Ascending aorta (tissue), 2 donors: Measurements from ENCODE around the gene USP12. TPM values are rescaled to one million over a fixed set of nuclear protein-coding genes. Genes with fewer than 3 reads are reported as not detected.

Source experiments
- DNase-seq, 2 donors: peaks; one replicate each; pipeline ENCODE4 v3.0.0-alpha.2; 2019; ENCODE audit warnings: low spot score in 2 of 2
- H3K27ac ChIP-seq, 2 donors: fragments of 200-600 bp; sonication (generic); one replicate each; pipeline ENCODE4 v1.5.1; 2016 to 2017; ENCODE audit warnings: mild to moderate bottlenecking in 1 of 2
- H3K27me3 ChIP-seq: fragments of 200-600 bp; sonication (generic); one replicate; pipeline ENCODE4 v1.5.1; 2017
- H3K36me3 ChIP-seq, 2 donors: fragments of 200-600 bp; sonication (generic); one replicate each; pipeline ENCODE4 v1.5.1; 2016
- H3K4me1 ChIP-seq, 2 donors: fragments of 200-600 bp; sonication (generic); one replicate each; pipeline ENCODE4 v1.5.1; 2016 to 2017; ENCODE audit warnings: mild to moderate bottlenecking in 1 of 2
- H3K4me3 ChIP-seq, 2 donors: fragments of 200-600 bp; sonication (generic); one replicate each; pipeline ENCODE4 v1.5.1; 2016 to 2017; ENCODE audit warnings: mild to moderate bottlenecking in 1 of 2
- H3K9me3 ChIP-seq, 2 donors: fragments of 200-600 bp; sonication (generic); one replicate each; pipeline ENCODE4 v1.5.1; 2016
- intact Hi-C: fragments of 100-400 bp; cut with DNase I; formaldehyde crosslinking; loops from one replicate; pipeline ENCODE4 v1.15.1; 2023
- total RNA-seq: library from RNA; depleted of rRNA; stranded (reverse); fragments of >200 nt; gene quantifications from one replicate; pipeline ENCODE4 v1.1.0, GENCODE V29; 2016
- TF ChIP-seq, protein P1 (sequence below), 3 experiments: fragments of 200-600 bp in 2 of 3; fragments of 450-650 bp in 1 of 3; sonication (generic) in 2 of 3; IDR thresholded peaks; one replicate each; pipeline ENCODE4 v1.5.1; 2016 to 2019; ENCODE audit warnings: antibody characterized with exemption in 3 of 3, mild to moderate bottlenecking in 1 of 3, moderate library complexity in 1 of 3

USP12 gene
- total RNA-seq, 1 donor from 2014 or later = 8.7 TPM

DNA sequence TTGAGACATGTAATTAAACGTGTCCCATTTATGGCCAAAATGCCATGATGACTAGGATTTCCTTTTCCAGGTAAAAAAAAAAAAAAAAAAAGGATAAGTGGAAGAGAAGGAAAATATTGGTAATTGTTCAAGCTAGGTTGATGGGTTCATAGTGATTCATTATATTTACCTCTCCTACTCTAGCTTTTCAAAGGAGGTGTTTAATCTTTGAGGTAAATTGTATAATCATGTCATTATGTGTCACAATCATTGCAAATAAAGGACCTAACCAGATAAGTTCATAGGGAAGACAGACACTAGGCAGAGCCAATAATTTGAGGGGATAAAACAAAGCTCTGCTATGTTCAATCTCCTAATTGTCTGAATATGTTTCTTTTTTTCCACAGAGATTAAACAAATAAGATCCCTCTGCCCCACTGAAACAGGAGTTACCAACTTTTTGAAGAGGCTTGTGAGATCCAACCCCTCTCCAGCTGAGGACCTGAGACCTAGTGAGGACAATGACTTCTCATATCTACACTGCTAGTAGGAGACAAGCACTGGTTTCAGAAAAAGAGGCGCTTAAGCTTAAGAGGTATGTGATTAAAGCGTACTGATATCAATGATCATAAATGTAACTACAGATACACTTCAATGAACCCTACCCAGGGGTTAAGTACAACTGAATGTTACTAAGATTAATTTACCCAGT is 61.4 kb downstream of the USP12 start:
- no peak overlapping the region for H3K4me3 ChIP-seq
- peaks cover 0 to 2% of the 10 kb centered on the region in 2 donors for H3K4me1 ChIP-seq
- DNase-seq = no peak
- no peaks in the 10 kb centered on the region for H3K27me3 ChIP-seq
- TF ChIP-seq, protein P1, sequence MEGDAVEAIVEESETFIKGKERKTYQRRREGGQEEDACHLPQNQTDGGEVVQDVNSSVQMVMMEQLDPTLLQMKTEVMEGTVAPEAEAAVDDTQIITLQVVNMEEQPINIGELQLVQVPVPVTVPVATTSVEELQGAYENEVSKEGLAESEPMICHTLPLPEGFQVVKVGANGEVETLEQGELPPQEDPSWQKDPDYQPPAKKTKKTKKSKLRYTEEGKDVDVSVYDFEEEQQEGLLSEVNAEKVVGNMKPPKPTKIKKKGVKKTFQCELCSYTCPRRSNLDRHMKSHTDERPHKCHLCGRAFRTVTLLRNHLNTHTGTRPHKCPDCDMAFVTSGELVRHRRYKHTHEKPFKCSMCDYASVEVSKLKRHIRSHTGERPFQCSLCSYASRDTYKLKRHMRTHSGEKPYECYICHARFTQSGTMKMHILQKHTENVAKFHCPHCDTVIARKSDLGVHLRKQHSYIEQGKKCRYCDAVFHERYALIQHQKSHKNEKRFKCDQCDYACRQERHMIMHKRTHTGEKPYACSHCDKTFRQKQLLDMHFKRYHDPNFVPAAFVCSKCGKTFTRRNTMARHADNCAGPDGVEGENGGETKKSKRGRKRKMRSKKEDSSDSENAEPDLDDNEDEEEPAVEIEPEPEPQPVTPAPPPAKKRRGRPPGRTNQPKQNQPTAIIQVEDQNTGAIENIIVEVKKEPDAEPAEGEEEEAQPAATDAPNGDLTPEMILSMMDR (IDR thresholded peaks at IDR 0.05) = no peak
- H3K9me3 ChIP-seq = no peaks in the 10 kb centered on the region
- no peak overlapping the region for H3K27ac ChIP-seq
- H3K36me3 ChIP-seq = peaks cover 4% of the 10 kb centered on the region in 2 donors
- intact Hi-C loops = no loop called here

DNA sequence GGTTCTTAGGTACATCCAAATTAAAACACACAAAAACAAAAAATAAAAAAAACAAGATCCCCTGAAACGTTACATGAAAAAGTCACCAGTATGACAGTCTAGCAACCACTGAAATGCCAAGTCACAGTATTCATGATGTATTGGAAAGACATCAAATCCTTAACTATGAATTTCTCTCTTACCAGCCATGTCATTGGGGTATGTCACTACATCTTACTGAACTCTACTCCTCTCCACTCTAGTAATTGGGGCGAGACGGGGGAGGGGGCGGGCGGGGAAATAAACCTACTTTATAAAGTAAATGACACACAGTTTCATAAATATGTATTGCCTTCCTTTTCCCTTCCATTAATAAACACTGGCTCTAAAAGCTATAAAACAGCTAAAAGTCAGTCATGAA is 65.5 kb downstream of the USP12 start:
- TF ChIP-seq, protein P1 (IDR thresholded peaks at IDR 0.05) = no peak
- intact Hi-C loops = no loop called here
- DNase-seq = no peak

DNA sequence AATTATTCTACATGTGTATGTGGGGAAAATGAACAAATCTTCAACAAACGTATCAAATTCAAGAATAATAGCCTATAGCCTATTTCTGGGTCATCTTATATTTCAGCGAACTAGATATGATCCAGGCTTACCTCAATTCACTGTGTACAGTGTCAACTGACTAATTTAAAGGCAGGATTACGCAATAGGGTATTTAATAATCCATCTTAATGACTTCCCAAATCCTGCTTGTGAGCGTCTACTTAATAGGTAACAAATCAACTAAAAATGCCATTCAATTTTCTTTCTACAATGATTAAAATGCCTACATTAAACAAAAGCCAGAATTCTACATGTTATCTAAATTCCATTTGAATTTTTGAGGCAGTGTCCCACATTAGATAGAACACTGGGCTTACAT is 67.0 kb downstream of the USP12 start:
- no peak for DNase-seq
- H3K27me3 ChIP-seq = no peaks in the 10 kb centered on the region
- peaks cover 9 to 11% of the 10 kb centered on the region in 2 donors for H3K36me3 ChIP-seq
- intact Hi-C loops = no loop called here
- no peak overlapping the region for H3K27ac ChIP-seq
- TF ChIP-seq, protein P1 (IDR thresholded peaks at IDR 0.05) = no peak
- no peak overlapping the region for H3K4me3 ChIP-seq
- no peaks in the 10 kb centered on the region for H3K4me1 ChIP-seq
- no peaks in the 10 kb centered on the region for H3K9me3 ChIP-seq

More for the DNA sequence above, 65.5 kb downstream of the USP12 start:
- no peaks in the 10 kb centered on the region for H3K27me3 ChIP-seq
- H3K36me3 ChIP-seq = peaks cover 9 to 11% of the 10 kb centered on the region in 2 donors
- H3K27ac ChIP-seq = no peak overlapping the region
- no peaks in the 10 kb centered on the region for H3K9me3 ChIP-seq
- H3K4me1 ChIP-seq = no peaks in the 10 kb centered on the region
- no peak overlapping the region for H3K4me3 ChIP-seq

DNA sequence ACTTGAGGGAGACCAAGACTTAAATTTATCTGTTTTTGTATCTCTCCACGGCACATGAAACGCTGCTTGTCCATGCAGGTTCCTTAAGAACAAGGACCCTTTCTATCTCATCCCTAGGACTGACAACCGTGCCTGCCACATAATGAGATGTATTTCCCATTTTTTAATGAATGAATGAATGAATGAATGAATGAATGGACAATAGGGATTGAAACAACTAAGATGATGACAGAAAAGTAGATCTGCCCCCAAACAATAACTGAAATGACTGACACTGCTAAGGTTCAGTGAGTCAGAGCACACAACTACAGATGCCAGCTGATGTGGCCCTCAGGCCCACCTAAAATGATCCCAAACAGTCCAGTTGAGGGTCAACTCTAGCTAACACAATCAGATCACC is 69.8 kb downstream of the USP12 start:
- no peak for DNase-seq
- TF ChIP-seq, protein P1 (IDR thresholded peaks at IDR 0.05) = no peak
- no peak overlapping the region for H3K27ac ChIP-seq
- H3K9me3 ChIP-seq = no peaks in the 10 kb centered on the region
- H3K36me3 ChIP-seq = peaks cover 9 to 11% of the 10 kb centered on the region in 2 donors
- H3K27me3 ChIP-seq = no peaks in the 10 kb centered on the region
- intact Hi-C loops = no loop called here
- no peak overlapping the region for H3K4me3 ChIP-seq
- no peaks in the 10 kb centered on the region for H3K4me1 ChIP-seq

DNA sequence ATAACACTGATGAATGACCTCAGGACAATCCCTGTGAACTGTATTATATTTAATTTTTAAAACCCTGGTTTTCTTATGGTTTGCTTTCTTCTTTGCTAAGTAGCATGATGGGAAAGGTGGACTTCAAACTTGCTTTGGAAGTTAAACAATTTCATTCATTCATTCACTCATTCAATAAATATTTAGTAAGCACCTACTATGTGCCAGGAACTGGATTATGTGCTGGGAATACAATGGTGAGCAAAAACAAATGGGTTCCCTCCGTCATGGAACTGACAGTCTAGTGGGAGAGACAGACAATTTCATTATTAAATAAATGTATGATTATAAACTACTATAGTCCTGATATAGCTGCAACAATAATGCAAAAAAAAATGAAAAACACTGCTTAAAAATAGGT is 70.3 kb downstream of the USP12 start:
- Histone ChIP-seq H3K4me1 (no peaks in the 10 kb centered on the region), H3K9me3 (no peaks in the 10 kb centered on the region), H3K4me3 (no peak overlapping the region), H3K27me3 (no peaks in the 10 kb centered on the region), H3K27ac (no peak overlapping the region), H3K36me3 (peaks cover 9 to 11% of the 10 kb centered on the region in 2 donors)
- intact Hi-C loops = no loop called here
- TF ChIP-seq, protein P1 (IDR thresholded peaks at IDR 0.05) = no peak
- no peak for DNase-seq
